Stimulated activated CD4-positive, alpha-beta T cell treated with anti-CD3 and anti-CD28 coated beads, Interleukin-12 subunit alpha, Interleukin-12 subunit beta, amount 100 ng/mL, for 24 hours (primary cell): ENCODE data around the gene CD151.

Experiments used
- DNase-seq, 2 experiments: peaks; one replicate each; pipeline ENCODE4 v3.0.0-alpha.2; 2020; ENCODE audit warnings: low read depth in 2 of 2

Gene CD151

GRCh38 chr11:815675-816432 lies 16.9 kb upstream of the CD151 start:
- no peak for DNase-seq

GRCh38 chr11:816433-816779 lies 16.3 kb upstream of the CD151 start:
- DNase-seq = no peak

- DNase-seq = no peak
Measured at GRCh38 chr11:818396-819128, 14.2 kb upstream of the CD151 start, which contains the start of gene PNPLA2. Gene PNPLA2 (plus strand): TSS chr11:818914. CDS start chr11:819719, 805 bp downstream.

- DNase-seq = peak; percentile 73 to 90
Measured at GRCh38 chr11:819129-819931, 13.4 kb upstream of the CD151 start.

- DNase-seq = peak; percentile 78 to 91
Measured at GRCh38 chr11:819943-820649, 12.7 kb upstream of the CD151 start.

- no peak for DNase-seq
Measured at GRCh38 chr11:820655-821511, 11.9 kb upstream of the CD151 start.

GRCh38 chr11:821512-822371 lies 11.0 kb upstream of the CD151 start:
- DNase-seq = no peak

- no peak for DNase-seq
Measured at GRCh38 chr11:823441-824291, 9.1 kb upstream of the CD151 start.

GRCh38 chr11:824292-824880 lies 8.4 kb upstream of the CD151 start:
- no peak for DNase-seq

- DNase-seq = no peak
Measured at GRCh38 chr11:824942-825341, 7.8 kb upstream of the CD151 start.

- DNase-seq = no peak
Measured at GRCh38 chr11:825366-826226, 7.2 kb upstream of the CD151 start.

- no peak for DNase-seq
Measured at GRCh38 chr11:826227-826621, 6.5 kb upstream of the CD151 start.

GRCh38 chr11:826836-827145 lies 6.0 kb upstream of the CD151 start:
- no peak for DNase-seq

- no peak for DNase-seq
Measured at GRCh38 chr11:827146-827896, 5.4 kb upstream of the CD151 start.

GRCh38 chr11:827897-828192 lies 4.9 kb upstream of the CD151 start, which contains the start of gene CRACR2B:
Gene CRACR2B (plus strand): TSS chr11:827919. CDS start chr11:828608, 689 bp downstream.
- DNase-seq = no peak

- no peak for DNase-seq
Measured at GRCh38 chr11:828506-829175, 4.1 kb upstream of the CD151 start.
